GM18868 (cell line): Measurements from ENCODE around the gene SLC13A2.
A peak's percentile ranks its signal among the peaks of the same experiment; 100 is the strongest.
"Not testable (repeated sequence)": the region's sequence is repeated elsewhere in the genome, so short reads cannot be mapped to it uniquely, and the experiment has no call there.

Source experiments
- ATAC-seq: cut with Tn5 transposase; IDR thresholded peaks from one replicate; pipeline ENCODE4 v1.9.1; 2021; ENCODE audit warnings: mild to moderate bottlenecking, moderate library complexity; ENCODE audit not compliant: unreplicated experiment

Gene SLC13A2, protein sequence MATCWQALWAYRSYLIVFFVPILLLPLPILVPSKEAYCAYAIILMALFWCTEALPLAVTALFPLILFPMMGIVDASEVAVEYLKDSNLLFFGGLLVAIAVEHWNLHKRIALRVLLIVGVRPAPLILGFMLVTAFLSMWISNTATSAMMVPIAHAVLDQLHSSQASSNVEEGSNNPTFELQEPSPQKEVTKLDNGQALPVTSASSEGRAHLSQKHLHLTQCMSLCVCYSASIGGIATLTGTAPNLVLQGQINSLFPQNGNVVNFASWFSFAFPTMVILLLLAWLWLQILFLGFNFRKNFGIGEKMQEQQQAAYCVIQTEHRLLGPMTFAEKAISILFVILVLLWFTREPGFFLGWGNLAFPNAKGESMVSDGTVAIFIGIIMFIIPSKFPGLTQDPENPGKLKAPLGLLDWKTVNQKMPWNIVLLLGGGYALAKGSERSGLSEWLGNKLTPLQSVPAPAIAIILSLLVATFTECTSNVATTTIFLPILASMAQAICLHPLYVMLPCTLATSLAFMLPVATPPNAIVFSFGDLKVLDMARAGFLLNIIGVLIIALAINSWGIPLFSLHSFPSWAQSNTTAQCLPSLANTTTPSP

DNA sequence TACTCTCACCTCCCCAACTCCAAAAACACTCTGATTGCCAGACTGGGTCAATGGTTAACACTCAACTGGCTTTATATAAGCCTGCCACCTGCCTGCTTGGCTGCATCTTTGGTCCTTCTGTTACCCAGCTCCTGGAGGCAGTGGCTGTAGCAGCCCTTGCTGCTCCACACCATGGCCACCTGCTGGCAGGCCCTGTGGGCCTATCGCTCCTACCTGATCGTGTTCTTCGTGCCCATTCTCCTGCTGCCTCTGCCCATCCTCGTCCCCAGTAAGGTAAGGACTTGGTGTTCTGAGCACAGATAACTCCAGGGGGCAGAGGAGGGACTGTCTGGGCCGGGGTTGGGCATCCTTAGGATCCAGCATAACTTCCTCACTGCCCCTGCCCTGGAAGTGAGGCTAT, at the start of gene SLC13A2:
Gene SLC13A2, plus strand, starts transcription at position 103 of the 400 bp plus-strand sequence. Its CDS starts 69 bp downstream, at position 172.
- ATAC-seq: no peak

GRCh38 chr17:28425206-28425605, 48.2 kb upstream of the SLC13A2 start:
- ATAC-seq: no peak

DNA sequence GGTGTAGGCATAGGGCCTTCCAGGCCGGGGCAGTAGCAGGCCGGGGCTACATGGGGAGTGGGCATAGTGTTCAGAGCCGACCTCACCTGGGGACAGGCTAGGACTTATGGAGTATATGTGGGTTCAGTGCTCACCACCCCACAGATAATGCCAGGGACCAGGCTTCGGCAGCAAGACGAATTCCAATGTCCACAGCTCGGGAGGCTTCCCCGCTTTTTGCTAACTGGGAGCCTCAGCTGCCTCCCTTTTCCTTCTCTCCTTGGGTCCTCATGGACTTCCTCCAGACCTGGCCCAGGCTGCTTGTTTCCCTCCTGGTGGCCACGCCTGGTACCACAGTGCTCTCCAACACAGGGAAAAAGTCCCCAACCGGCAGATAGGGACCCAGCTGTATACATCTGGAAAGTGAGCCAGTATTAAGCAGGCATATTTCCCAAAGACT, 47.3 kb upstream of the SLC13A2 start:
- no peak for ATAC-seq

GRCh38 chr17:28427371-28427770, 46.1 kb upstream of the SLC13A2 start:
- no peak for ATAC-seq

GRCh38 chr17:28427982-28428381, 45.5 kb upstream of the SLC13A2 start:
- not testable (repeated sequence) for ATAC-seq

GRCh38 chr17:28433721-28434120, 39.7 kb upstream of the SLC13A2 start:
- no peak for ATAC-seq

- not testable (repeated sequence) for ATAC-seq
Observed at GRCh38 chr17:28434326-28434725, 39.1 kb upstream of the SLC13A2 start.

GRCh38 chr17:28443901-28444638, 29.4 kb upstream of the SLC13A2 start:
- ATAC-seq: no peak

GRCh38 chr17:28446716-28447395, 26.6 kb upstream of the SLC13A2 start:
- no peak for ATAC-seq

- ATAC-seq: no peak
Observed at GRCh38 chr17:28447396-28447760, 26.1 kb upstream of the SLC13A2 start.

DNA sequence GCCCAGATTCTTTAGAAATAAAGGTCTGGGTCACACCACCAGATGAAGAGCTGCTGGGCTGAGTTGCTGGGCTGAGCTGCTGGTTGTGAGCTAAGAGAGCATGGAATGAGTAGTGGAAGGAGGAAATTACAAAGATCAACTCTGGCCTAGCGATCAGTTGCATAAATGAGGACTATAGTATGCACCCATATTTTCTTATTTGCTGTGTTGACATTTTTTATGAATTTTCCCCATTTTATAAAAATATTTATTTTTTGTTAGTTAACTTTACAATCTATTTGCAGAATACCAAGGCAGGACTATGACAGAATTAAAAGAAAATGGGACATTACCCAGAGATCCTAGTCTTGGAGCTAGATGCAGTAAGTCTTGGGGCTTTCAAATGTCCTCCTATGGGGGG, 23.6 kb upstream of the SLC13A2 start:
- no peak for ATAC-seq

DNA sequence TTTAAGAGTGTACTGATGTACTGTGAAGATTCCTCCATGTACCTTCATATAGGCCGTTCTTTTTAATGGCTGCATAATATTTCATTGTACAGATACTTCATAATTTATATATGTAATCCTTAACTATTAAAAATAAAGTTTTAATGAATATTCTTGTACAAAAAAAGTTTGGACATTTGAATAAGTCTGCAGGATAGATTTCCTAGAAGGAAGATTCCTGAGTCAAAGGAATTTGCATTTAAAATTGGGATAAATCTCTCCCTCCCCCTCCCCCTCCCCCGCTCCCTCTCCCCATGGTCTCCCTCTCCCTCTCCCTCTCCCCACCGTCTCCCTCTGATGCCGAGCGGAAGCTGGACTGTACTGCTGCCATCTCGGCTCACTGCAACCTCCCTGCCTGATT, 15.6 kb upstream of the SLC13A2 start:
- no peak for ATAC-seq

DNA sequence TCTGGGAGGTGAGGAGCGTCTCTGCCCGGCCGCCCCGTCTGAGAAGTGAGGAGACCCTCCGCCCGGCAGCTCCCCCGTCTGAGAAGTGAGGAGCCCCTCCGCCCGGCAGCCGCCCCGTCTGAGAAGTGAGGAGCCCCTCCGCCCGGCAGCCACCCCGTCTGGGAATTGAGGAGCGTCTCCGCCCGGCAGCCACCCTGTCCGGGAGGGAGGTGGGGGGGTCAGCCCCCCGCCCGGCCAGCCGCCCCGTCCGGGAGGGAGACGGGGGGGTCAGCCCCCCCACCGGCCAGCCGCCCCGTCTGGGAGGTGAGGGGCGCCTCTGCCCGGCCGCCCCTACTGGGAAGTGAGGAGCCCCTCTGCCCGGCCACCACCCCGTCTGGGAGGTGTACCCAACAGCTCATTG, 14.6 kb upstream of the SLC13A2 start:
- not testable (repeated sequence) for ATAC-seq

GRCh38 chr17:28460901-28461300, 12.5 kb upstream of the SLC13A2 start:
- no peak for ATAC-seq

GRCh38 chr17:28466001-28466400, 7.4 kb upstream of the SLC13A2 start:
- no peak for ATAC-seq

DNA sequence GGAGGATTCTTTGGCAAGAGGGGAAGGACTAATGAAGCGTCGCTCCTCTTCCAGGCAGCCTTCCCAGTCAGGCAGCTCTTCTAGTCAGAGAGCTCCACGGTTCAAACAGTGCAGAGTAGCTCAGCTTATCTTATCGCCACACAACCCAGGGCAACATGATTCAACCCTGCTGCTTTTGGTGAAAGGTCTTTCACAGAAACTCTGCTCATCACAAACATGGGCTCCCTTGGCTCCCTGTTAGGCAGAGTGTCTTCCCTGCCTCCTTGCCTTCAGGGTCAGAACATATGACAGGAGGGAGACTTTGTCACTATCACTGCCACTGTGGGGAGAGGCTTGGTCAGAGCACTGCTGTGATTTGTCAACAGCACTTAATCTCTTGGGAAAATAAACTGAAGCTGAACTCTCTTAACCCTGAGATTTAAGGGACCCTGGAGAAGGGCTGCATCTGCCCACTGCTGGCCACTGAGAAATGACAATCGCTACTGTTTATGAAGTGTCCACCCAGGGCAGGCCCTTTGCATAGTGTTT, 6.9 kb upstream of the SLC13A2 start:
- ATAC-seq: no peak

DNA sequence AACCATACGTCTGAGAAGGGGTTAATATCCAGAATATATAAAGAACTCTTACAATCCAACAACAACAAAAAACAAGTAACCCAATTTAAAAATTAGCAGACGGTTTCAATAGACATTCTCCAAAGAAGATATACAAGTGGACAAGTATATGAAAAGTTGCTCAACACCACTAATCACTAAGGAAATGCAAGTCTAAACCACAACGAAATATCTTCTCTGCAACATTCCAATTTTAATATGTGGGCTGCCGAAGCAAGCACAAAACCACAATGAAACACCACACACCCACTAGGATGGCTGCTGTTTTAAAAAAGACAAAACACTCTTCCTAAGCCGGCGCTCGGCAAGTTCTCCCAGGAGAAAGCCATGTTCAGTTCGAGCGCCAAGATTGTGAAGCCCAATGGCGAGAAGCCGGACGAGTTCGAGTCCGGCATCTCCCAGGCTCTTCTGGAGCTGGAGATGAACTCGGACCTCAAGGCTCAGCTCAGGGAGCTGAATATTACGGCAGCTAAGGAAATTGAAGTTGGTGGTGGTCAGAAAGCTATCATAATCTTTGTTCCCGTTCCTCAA, 5.9 kb upstream of the SLC13A2 start:
- ATAC-seq: no peak

DNA sequence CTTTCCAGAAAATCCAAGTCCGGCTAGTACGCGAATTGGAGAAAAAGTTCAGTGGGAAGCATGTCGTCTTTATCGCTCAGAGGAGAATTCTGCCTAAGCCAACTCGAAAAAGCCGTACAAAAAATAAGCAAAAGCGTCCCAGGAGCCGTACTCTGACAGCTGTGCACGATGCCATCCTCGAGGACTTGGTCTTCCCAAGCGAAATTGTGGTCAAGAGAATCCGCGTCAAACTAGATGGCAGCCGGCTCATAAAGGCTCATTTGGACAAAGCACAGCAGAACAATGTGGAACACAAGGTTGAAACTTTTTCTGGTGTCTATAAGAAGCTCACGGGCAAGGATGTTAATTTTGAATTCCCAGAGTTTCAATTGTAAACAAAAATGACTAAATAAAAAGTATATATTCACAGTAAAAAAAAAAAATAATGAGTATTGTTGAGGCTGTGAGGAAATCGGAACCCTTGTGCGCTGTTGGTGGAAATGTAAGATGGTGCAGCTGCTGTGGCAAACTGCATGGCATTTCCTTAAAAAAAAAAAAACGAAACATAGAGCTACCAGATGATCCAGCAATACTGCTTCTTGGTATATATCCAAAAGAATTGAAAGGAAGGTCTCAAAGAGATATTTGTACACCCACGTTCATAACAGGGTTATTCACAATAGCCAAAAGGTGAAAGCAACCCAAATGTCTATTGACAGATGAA, 5.3 kb upstream of the SLC13A2 start:
- ATAC-seq: not testable (repeated sequence)

DNA sequence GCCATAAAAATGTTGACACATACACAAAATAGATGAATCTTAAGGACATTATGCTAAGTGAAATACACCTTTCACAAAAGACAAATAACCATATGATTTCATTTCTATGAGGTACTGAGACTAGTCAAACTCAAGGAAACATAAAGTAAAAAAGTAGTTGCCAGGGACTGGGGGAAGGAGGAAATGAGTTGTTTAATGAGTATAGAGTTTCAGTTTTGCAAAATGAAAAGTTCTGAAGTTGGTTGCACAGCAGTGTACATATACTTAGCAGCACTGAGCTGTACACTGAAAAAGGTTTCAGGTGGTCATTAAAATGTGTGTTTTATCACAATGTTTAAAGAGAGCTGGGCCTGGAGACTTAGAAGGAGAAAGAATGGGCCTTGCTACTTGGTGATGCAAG, 4.7 kb upstream of the SLC13A2 start:
- peak; percentile 94 for ATAC-seq

- no peak for ATAC-seq
Observed at GRCh38 chr17:28469376-28469775, 4.1 kb upstream of the SLC13A2 start.
